Epithelial cell of proximal tubule (primary cell): Measurements from ENCODE around the gene ACSS2. TPM values are rescaled to one million over a fixed set of nuclear protein-coding genes. Genes with fewer than 3 reads are reported as not detected.

Experiments used
- DNase-seq: peaks from one replicate; pipeline ENCODE4 v3.0.0-alpha.2; 2011; ENCODE audit warnings: low read depth
- H3K4me3 ChIP-seq: 2 replicates; pipeline ENCODE4 v1.5.1; 2011; ENCODE audit warnings: low read depth, mild to moderate bottlenecking, low read length
- CTCF ChIP-seq: conservative IDR thresholded peaks from 2 replicates; pipeline ENCODE4 v1.5.1; 2012; ENCODE audit warnings: low read depth, mild to moderate bottlenecking, low read length
- total RNA-seq: library from RNA; depleted of rRNA; stranded (reverse); fragments of >200 nt; gene quantifications from 2 replicates; pipeline ENCODE4 v1.2.3, GENCODE V29; 2015

The ACSS2 gene
- total RNA-seq, 1 donor from 2014 or later, result 24.3 TPM

DNA sequence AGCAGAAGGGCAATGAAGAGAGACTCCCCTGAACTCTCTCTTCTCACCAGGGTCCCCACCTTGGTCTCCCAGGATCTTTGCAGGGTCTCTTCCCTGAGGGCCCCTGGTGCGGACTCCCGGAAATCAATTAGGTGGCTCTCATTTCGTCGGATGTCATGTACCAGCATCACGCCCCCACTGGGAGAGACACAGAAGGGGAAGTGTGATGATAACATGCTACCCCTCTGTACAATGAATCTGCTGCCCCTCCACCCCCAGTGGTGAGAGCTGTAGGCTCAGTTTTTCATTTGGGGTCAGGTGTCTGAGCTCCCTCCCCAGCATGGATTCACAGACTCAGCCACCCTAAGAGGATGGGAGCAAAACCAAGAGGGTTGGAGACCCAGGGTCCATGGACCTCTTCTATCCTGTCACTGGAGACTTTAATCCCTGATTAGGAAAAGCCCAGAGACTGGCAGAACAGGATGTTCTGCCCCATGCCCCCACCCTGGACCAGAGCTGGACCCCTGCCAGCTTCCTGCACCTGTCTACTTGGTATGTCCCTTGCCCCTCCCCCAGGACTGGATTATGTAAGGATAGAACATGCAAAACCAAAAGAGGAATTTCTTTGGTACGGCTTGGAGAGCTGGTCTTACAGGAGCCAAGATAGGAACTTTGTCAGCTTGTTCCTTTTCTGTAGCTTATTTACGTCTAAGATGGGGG lies 14.9 kb upstream of the ACSS2 start:
- no peak for TF ChIP-seq CTCF

GRCh38 chr20:34862724-34863123 lies 13.7 kb upstream of the ACSS2 start:
- TF ChIP-seq CTCF, result no peak
- no peak for DNase-seq

More for the DNA sequence above, 14.9 kb upstream of the ACSS2 start:
- no peak for DNase-seq
- H3K4me3 ChIP-seq, result no peak overlapping the region

DNA sequence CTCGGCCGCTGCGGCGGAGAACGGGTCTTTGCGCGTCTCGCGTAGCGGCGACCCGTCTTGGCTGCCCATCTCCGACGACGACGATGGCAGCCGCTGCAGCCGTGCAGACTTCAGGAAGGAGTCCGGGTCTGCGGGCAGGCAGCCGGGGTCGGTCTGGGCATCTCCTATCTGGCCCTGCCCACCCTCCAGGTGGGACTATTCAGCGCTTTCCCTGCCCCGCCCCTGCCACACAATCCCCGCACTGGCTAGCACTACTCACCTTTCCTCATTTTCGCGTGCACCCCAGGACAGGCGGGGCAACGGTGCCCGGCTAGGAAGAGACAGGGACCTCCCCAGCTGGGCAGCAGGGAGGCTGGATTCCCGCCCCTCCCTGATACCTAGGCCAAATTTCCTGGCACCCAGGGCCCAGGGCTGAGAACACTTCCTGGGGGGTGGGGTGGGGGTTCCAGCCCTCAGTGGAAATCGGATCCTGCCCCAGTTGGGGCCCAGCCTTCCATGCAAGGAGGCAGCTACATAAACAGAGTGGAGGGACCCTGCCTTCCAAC lies 12.9 kb upstream of the ACSS2 start:
- TF ChIP-seq CTCF, result no peak
- DNase-seq, result no peak
- no peak overlapping the region for H3K4me3 ChIP-seq

More at GRCh38 chr20:34862724-34863123, 13.7 kb upstream of the ACSS2 start:
- H3K4me3 ChIP-seq, result no peak overlapping the region

- TF ChIP-seq CTCF, result no peak
- H3K4me3 ChIP-seq, result no peak overlapping the region
- no peak for DNase-seq
Observed at GRCh38 chr20:34864216-34864615, 12.2 kb upstream of the ACSS2 start.

DNA sequence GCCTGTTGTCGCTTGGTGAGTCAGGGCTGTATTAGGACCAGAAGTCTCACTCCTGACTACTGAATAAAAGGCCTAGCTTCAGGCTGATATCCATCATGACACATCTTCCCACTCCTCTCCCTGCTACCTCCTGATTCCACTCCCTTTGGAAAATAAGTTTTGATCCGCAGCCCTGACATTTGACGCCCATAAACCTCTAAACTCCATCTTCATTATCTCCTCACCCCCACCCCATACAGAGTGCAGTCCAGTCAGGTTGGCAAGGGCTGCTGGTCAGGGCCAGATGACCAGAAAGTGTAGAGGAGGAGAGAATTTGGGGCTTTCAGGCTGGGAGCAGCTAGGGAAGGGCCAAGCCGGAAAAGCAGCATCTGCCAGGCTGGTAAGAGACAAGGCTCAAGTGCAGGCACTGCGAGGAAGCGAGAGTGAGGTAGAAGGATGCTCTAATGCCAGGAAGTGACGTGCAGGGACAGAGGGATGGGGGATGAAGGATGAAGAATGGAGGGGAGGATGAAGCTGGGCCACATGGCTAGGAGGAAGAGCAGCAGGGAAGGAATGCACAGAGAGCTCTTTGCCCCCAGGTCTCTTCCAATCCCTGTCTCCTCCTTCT lies 5.0 kb upstream of the ACSS2 start:
- peak overlapping the region; percentile 89 for H3K4me3 ChIP-seq
- no peak for TF ChIP-seq CTCF
- no peak for DNase-seq

- DNase-seq, result no peak
- H3K4me3 ChIP-seq, result peak overlapping the region; percentile 89
- TF ChIP-seq CTCF, result no peak
Observed at GRCh38 chr20:34871966-34872621, 4.3 kb upstream of the ACSS2 start.
